HepG2 (cell line): ENCODE measurements around the gene C17orf58. TPM values are rescaled to one million over a fixed set of nuclear protein-coding genes. Genes with fewer than 3 reads are reported as not detected.

ENCODE experiments used
- ATRX ChIP-seq: sonication (generic); formaldehyde crosslinking; IDR thresholded peaks from 2 replicates; pipeline ENCODE4 v1.4.0; 2020; ENCODE audit warnings: missing genetic modification reagents, borderline replicate concordance
- FOSL1 ChIP-seq: sonication (generic); formaldehyde crosslinking; IDR thresholded peaks from 2 replicates; pipeline ENCODE4 v1.9.0; 2021; ENCODE audit warnings: missing genetic modification reagents, borderline replicate concordance
- KDM6A ChIP-seq: IDR thresholded peaks from 2 replicates; pipeline ENCODE4 v1.6.1; 2016; ENCODE audit warnings: low read depth
- MAFG ChIP-seq: sonication (generic); formaldehyde crosslinking; IDR thresholded peaks from 2 replicates; pipeline ENCODE4 v1.5.1; 2020; ENCODE audit warnings: mild to moderate bottlenecking, missing genetic modification reagents
- MEF2D ChIP-seq: sonication (generic); formaldehyde crosslinking; IDR thresholded peaks from 2 replicates; pipeline ENCODE4 v1.5.1; 2020; ENCODE audit warnings: mild to moderate bottlenecking, missing genetic modification reagents
- NFAT5 ChIP-seq: sonication (generic); formaldehyde crosslinking; IDR thresholded peaks from 2 replicates; pipeline ENCODE4 v1.4.0; 2020; ENCODE audit warnings: missing genetic modification reagents
- SMAD1 ChIP-seq: sonication (generic); formaldehyde crosslinking; IDR thresholded peaks from 2 replicates; pipeline ENCODE4 v1.4.0; 2020; ENCODE audit warnings: missing genetic modification reagents, low read depth, mild to moderate bottlenecking, borderline replicate concordance
- SRSF9 ChIP-seq: fragments of 200-400 bp; formaldehyde crosslinking; IDR thresholded peaks from 2 replicates; pipeline ENCODE4 v1.6.1; 2018; ENCODE audit warnings: borderline replicate concordance, mild to moderate bottlenecking, low read depth, low read length; ENCODE audit not compliant: insufficient read depth, poor library complexity, severe bottlenecking
- ZNF609 ChIP-seq: sonication (generic); formaldehyde crosslinking; IDR thresholded peaks from 2 replicates; pipeline ENCODE4 v1.4.0; 2020; ENCODE audit warnings: mild to moderate bottlenecking, missing genetic modification reagents, borderline replicate concordance
- ZNF766 ChIP-seq: sonication (generic); formaldehyde crosslinking; IDR thresholded peaks from 2 replicates; pipeline ENCODE4 v1.5.0; 2020; ENCODE audit warnings: missing genetic modification reagents, borderline replicate concordance
- ZNF841 ChIP-seq: sonication (generic); formaldehyde crosslinking; IDR thresholded peaks from 2 replicates; pipeline ENCODE4 v1.8.1; 2023; ENCODE audit warnings: missing genetic modification reagents, borderline replicate concordance
- ZNF850 ChIP-seq: sonication (generic); formaldehyde crosslinking; conservative IDR thresholded peaks from 2 replicates; pipeline ENCODE4 v1.9.0; 2021; ENCODE audit warnings: mild to moderate bottlenecking, missing genetic modification reagents
- polyA plus RNA-seq, 8 experiments: library from polyadenylated mRNA; depleted of rRNA in 3 of 8; stranded (reverse) in 7 of 8; unstranded in 1 of 8; fragments of >200 nt; fragmentation: Illumina TruSeq in 4 of 8; extraction: Trizol in 4 of 8; gene quantifications; 2 replicates each; pipeline versions ENCODE4 v1.2.1 to v1.2.3, GENCODE V29; 2011 to 2016; ENCODE audit warnings: low read depth in 4 of 8, missing spikeins in 1 of 8, mixed read lengths in 1 of 8; ENCODE audit not compliant: insufficient read depth in 1 of 8
- total RNA-seq, 5 experiments: library from RNA; depleted of rRNA; stranded (reverse); fragments of >200 nt; fragmentation: Illumina TruSeq; extraction: Trizol; gene quantifications; 2 replicates each; pipeline ENCODE4 v1.2.3, GENCODE V29; 2016; ENCODE audit warnings: low read depth in 1 of 5
- TF ChIP-seq, protein P1 (sequence below): sonication (generic); formaldehyde crosslinking; conservative IDR thresholded peaks from 2 replicates; pipeline ENCODE4 v1.4.0; 2020; ENCODE audit warnings: missing genetic modification reagents
- TF ChIP-seq, protein P2 (sequence below): sonication (generic); formaldehyde crosslinking; IDR thresholded peaks from 2 replicates; pipeline ENCODE4 v1.5.0; 2020; ENCODE audit warnings: mild to moderate bottlenecking, missing genetic modification reagents, moderate library complexity

C17orf58 gene
- total and polyA plus RNA-seq, 2 of the 13 experiments (the other 11 are each of a cell fraction or from before 2014, with no cell fraction given) = 15.6 to 15.8 TPM

DNA sequence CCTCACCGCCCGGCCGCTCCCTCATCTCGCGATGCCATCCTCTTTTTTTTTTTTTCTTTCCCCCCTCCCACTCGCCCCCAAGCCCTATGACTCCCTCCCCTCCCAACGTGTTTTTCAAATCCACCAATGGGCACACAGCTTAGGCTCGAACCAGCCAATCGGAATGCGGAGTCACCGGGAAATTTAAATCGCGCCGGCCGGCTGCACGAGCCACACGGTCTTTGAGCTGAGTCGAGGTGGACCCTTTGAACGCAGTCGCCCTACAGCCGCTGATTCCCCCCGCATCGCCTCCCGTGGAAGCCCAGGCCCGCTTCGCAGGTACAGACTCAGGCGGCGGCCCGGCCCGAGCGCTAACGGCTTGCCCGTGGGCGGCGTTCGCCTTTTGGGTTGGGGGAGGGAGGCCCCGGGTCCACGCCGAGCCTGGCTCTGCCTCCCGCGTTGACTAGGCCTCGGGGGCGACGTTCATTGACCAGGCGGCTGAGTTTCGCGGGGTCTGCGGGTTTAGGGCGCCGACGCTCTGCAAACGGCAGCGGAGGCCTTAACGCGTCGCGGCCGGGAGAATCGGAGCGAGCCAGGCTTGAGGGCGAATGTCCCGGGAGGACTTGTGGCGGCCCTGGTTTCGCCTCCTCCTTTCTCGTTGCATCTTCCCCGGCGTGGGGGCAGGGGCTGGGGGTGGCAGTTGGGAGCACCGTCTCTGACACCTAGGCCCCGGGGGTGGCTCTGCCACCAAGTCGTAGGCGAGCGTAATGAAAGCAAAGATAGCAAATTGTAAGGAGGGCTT is 39.4 kb upstream of the C17orf58 start, which contains the start of gene KPNA2 (continued):
- TF ChIP-seq NFAT5 (CRISPR knock-in tag) (peak; percentile 90), ZNF609 (CRISPR knock-in tag) (0 out of 2 replicates have a peak, but pooled peaks have one; percentile 31), FOSL1 (peak; percentile 20; the same call in 1 of the 2 replicates), SRSF9 (no peak), KDM6A (CRISPR knock-in tag) (no peak), ATRX (CRISPR knock-in tag) (no peak), ZNF850 (CRISPR knock-in tag) (0 out of 2 replicates have a peak, but pooled peaks have one; percentile 64), MEF2D (CRISPR knock-in tag) (peak; percentile 86; the same call in 1 of the 2 replicates), ZNF841 (CRISPR knock-in tag) (peak; percentile 88; the same call in 1 of the 2 replicates), MAFG (CRISPR knock-in tag) (no peak), SMAD1 (peak; percentile 86; the same call in 1 of the 2 replicates), ZNF766 (CRISPR knock-in tag) (peak; percentile 88)
- TF ChIP-seq, protein P1, sequence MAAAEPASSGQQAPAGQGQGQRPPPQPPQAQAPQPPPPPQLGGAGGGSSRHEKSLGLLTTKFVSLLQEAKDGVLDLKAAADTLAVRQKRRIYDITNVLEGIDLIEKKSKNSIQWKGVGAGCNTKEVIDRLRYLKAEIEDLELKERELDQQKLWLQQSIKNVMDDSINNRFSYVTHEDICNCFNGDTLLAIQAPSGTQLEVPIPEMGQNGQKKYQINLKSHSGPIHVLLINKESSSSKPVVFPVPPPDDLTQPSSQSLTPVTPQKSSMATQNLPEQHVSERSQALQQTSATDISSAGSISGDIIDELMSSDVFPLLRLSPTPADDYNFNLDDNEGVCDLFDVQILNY (CRISPR knock-in tag) = peak; percentile 92
- TF ChIP-seq, protein P2, sequence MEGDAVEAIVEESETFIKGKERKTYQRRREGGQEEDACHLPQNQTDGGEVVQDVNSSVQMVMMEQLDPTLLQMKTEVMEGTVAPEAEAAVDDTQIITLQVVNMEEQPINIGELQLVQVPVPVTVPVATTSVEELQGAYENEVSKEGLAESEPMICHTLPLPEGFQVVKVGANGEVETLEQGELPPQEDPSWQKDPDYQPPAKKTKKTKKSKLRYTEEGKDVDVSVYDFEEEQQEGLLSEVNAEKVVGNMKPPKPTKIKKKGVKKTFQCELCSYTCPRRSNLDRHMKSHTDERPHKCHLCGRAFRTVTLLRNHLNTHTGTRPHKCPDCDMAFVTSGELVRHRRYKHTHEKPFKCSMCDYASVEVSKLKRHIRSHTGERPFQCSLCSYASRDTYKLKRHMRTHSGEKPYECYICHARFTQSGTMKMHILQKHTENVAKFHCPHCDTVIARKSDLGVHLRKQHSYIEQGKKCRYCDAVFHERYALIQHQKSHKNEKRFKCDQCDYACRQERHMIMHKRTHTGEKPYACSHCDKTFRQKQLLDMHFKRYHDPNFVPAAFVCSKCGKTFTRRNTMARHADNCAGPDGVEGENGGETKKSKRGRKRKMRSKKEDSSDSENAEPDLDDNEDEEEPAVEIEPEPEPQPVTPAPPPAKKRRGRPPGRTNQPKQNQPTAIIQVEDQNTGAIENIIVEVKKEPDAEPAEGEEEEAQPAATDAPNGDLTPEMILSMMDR (CRISPR knock-in tag) = no peak
